MM.1S (cell line): ENCODE results near the gene ANK2.

Experiments
- EZH2 ChIP-seq: fragments of 300-600 bp; sonication (generic); optimal IDR thresholded peaks from 2 replicates; pipeline ENCODE3; 2017; ENCODE audit warnings: low read depth, mild to moderate bottlenecking, antibody characterized with exemption, low read length, mixed read lengths
- TF ChIP-seq, protein P1 (sequence below): fragments of 300-600 bp; sonication (generic); IDR thresholded peaks from 2 replicates; pipeline ENCODE4 v1.5.1; 2016; ENCODE audit warnings: antibody characterized with exemption, low read length, mixed read lengths

DNA sequence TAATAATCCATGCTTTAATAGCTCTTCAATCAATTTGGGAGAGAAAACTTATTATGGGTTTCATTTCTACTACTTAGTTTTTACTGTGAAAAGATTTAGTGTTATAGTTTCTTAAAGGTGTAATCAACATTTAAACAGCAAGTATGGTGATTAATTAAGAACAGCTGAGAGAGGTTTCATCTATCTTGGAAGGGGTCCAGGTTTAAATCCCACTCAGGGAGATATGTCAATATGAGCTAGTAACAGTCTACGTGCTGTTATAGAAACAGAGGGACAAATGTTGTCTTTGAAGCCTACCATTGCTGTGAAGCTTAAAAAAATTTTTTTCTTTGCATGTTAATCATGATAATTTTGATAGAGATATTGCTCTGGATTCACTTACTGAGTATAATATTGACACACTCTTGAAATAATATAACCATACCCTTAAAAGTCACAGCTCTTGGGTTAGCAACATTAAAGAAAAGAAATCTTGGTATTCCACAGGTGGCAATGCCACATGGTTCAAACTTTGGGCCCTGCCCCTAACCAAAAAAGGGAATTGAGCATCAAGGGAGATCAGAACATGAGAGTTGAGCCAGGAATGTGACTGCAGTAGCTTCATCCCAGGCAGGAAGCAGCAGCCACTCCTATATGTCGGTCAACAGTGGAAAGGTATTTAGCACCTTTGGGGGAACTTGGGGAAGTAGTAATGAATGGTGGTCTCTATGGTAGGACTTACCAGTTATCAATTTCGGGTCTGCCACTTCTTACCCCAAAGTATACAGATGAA, 107.8 kb downstream of the ANK2 start:
- no peak for TF ChIP-seq EZH2
- TF ChIP-seq, protein P1, sequence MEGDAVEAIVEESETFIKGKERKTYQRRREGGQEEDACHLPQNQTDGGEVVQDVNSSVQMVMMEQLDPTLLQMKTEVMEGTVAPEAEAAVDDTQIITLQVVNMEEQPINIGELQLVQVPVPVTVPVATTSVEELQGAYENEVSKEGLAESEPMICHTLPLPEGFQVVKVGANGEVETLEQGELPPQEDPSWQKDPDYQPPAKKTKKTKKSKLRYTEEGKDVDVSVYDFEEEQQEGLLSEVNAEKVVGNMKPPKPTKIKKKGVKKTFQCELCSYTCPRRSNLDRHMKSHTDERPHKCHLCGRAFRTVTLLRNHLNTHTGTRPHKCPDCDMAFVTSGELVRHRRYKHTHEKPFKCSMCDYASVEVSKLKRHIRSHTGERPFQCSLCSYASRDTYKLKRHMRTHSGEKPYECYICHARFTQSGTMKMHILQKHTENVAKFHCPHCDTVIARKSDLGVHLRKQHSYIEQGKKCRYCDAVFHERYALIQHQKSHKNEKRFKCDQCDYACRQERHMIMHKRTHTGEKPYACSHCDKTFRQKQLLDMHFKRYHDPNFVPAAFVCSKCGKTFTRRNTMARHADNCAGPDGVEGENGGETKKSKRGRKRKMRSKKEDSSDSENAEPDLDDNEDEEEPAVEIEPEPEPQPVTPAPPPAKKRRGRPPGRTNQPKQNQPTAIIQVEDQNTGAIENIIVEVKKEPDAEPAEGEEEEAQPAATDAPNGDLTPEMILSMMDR, result no peak
